K562 (cell line): ENCODE data around the gene NACC1. TPM values are rescaled to one million over a fixed set of nuclear protein-coding genes. Genes with fewer than 3 reads are reported as not detected.

Source experiments
- CAMTA2 ChIP-seq: fragments of 250-450 bp; sonication (Bioruptor Pico); conservative IDR thresholded peaks from 2 replicates; pipeline ENCODE4 v1.5.1; 2022
- LCOR ChIP-seq: sonication (generic); formaldehyde crosslinking; IDR thresholded peaks from 2 replicates; pipeline ENCODE4 v1.8.0; 2022; ENCODE audit warnings: mild to moderate bottlenecking, missing genetic modification reagents
- MAZ ChIP-seq, 2 experiments: fragments of 450-650 bp in 1 of 2; sonication (generic) in 1 of 2; formaldehyde crosslinking; IDR thresholded peaks in 1 of 2; conservative IDR thresholded peaks in 1 of 2; 2 replicates each; pipeline versions ENCODE4 v1.4.0 to v1.5.0; 2020; ENCODE audit warnings: mild to moderate bottlenecking in 1 of 2, missing genetic modification reagents in 1 of 2
- ZBTB7A ChIP-seq: IDR thresholded peaks from 2 replicates; pipeline ENCODE4 v1.6.1; 2011; ENCODE audit warnings: low read depth, mild to moderate bottlenecking, low read length, moderate library complexity, borderline replicate concordance; ENCODE audit not compliant: control insufficient read depth
- ZNF3 ChIP-seq: fragments of 250-450 bp; sonication (Bioruptor Pico); IDR thresholded peaks from 2 replicates; pipeline ENCODE4 v1.5.0; 2021; ENCODE audit warnings: mild to moderate bottlenecking, moderate library complexity
- ZNF318 ChIP-seq, 2 experiments: fragments of 450-650 bp; IDR thresholded peaks; 2 replicates each; pipeline ENCODE4 v1.6.1; 2016; ENCODE audit warnings: mild to moderate bottlenecking in 2 of 2, borderline replicate concordance in 1 of 2, low read depth in 1 of 2, moderate library complexity in 1 of 2
- polyA plus RNA-seq, 8 experiments: library from polyadenylated mRNA; depleted of rRNA in 4 of 8; stranded (reverse) in 5 of 8; unstranded in 3 of 8; fragments of >200 nt; fragmentation: Nextera tagmentation in 2 of 8; fragmentation: Illumina TruSeq in 1 of 8; extraction: Ambion mirVana in 2 of 8; extraction: Trizol in 1 of 8; gene quantifications; 2 replicates each; pipeline versions ENCODE4 v1.2.1 to v1.2.3, GENCODE V29; 2011 to 2014; ENCODE audit warnings: inconsistent platforms in 1 of 8, missing spikeins in 1 of 8
- total RNA-seq, 7 experiments: library from RNA; depleted of rRNA in 6 of 7; stranded (reverse); fragments of >200 nt in 6 of 7; fragmentation: Illumina TruSeq in 2 of 7; extraction: Trizol in 2 of 7; gene quantifications; 2 replicates each; pipeline versions ENCODE4 v1.2.1 to v1.2.3, GENCODE V29; 2011 to 2021; ENCODE audit warnings: low replicate concordance in 1 of 7
- TF ChIP-seq, protein P1 (sequence below): sonication (generic); formaldehyde crosslinking; IDR thresholded peaks from 2 replicates; pipeline ENCODE4 v1.8.0; 2022; ENCODE audit warnings: mild to moderate bottlenecking, missing genetic modification reagents
- TF ChIP-seq, protein P2 (sequence below): fragments of 200-800 bp; sonication (Bioruptor generic); IDR thresholded peaks from 2 replicates; pipeline ENCODE4 v1.6.1; 2017; ENCODE audit warnings: missing genetic modification characterization, missing compliant biosample characterization

The NACC1 gene
- total and polyA plus RNA-seq, 9 of the 15 experiments (the other 6 are each of a cell fraction or from before 2014, with no cell fraction given): 0.04 to 96.6 (median 25.8) TPM

GRCh38 chr19:13097463-13098258 lies 20.4 kb upstream of the NACC1 start (continued):
- TF ChIP-seq ZNF318 (IDR thresholded peaks at IDR 0.05; ENCODE audit: borderline replicate concordance in 1 of 2, low read depth in 1 of 2) (no peak), ZBTB7A (peak; percentile 90), LCOR (0 out of 2 replicates have a peak, but pooled peaks have one; percentile 19), CAMTA2 (CRISPR knock-in tag) (peak; percentile 96; the same call in 1 of the 2 replicates), ZNF3 (CRISPR knock-in tag) (0 out of 2 replicates have a peak, but pooled peaks have one; percentile 31), MAZ (CRISPR knock-in tag; conservative IDR thresholded peaks at IDR 0.05 in 1 of 2, IDR thresholded peaks at IDR 0.05 in 1 of 2) (peak; percentile 64 to 79)
- TF ChIP-seq, protein P1, sequence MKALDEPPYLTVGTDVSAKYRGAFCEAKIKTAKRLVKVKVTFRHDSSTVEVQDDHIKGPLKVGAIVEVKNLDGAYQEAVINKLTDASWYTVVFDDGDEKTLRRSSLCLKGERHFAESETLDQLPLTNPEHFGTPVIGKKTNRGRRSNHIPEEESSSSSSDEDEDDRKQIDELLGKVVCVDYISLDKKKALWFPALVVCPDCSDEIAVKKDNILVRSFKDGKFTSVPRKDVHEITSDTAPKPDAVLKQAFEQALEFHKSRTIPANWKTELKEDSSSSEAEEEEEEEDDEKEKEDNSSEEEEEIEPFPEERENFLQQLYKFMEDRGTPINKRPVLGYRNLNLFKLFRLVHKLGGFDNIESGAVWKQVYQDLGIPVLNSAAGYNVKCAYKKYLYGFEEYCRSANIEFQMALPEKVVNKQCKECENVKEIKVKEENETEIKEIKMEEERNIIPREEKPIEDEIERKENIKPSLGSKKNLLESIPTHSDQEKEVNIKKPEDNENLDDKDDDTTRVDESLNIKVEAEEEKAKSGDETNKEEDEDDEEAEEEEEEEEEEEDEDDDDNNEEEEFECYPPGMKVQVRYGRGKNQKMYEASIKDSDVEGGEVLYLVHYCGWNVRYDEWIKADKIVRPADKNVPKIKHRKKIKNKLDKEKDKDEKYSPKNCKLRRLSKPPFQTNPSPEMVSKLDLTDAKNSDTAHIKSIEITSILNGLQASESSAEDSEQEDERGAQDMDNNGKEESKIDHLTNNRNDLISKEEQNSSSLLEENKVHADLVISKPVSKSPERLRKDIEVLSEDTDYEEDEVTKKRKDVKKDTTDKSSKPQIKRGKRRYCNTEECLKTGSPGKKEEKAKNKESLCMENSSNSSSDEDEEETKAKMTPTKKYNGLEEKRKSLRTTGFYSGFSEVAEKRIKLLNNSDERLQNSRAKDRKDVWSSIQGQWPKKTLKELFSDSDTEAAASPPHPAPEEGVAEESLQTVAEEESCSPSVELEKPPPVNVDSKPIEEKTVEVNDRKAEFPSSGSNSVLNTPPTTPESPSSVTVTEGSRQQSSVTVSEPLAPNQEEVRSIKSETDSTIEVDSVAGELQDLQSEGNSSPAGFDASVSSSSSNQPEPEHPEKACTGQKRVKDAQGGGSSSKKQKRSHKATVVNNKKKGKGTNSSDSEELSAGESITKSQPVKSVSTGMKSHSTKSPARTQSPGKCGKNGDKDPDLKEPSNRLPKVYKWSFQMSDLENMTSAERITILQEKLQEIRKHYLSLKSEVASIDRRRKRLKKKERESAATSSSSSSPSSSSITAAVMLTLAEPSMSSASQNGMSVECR (CRISPR knock-in tag): no peak
- TF ChIP-seq, protein P2, sequence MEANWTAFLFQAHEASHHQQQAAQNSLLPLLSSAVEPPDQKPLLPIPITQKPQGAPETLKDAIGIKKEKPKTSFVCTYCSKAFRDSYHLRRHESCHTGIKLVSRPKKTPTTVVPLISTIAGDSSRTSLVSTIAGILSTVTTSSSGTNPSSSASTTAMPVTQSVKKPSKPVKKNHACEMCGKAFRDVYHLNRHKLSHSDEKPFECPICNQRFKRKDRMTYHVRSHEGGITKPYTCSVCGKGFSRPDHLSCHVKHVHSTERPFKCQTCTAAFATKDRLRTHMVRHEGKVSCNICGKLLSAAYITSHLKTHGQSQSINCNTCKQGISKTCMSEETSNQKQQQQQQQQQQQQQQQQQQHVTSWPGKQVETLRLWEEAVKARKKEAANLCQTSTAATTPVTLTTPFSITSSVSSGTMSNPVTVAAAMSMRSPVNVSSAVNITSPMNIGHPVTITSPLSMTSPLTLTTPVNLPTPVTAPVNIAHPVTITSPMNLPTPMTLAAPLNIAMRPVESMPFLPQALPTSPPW (CRISPR knock-in tag): peak; percentile 93; the same call in 1 of the 2 replicates
